Prostate gland (tissue), 2 donors: Measurements from ENCODE around the gene TACR2. TPM values are rescaled to one million over a fixed set of nuclear protein-coding genes. Genes with fewer than 3 reads are reported as not detected.

Experiments used
- DNase-seq: peaks from one replicate; pipeline ENCODE4 v3.0.0-alpha.2; 2019; ENCODE audit warnings: low spot score
- H3K27ac ChIP-seq, 2 donors: fragments of 200-600 bp; sonication (generic); 2 replicates each; pipeline ENCODE4 v1.5.1; 2017 to 2019
- H3K27me3 ChIP-seq: fragments of 200-600 bp; sonication (generic); replicated peaks from 2 replicates; pipeline ENCODE4 v1.5.1; 2019; ENCODE audit not compliant: insufficient read depth
- H3K36me3 ChIP-seq, 2 donors: fragments of 200-600 bp; sonication (generic); 1 replicate in 1 of 2; 2 replicates in 1 of 2; pipeline versions ENCODE4 v1.5.1 to v1.8.1; 2017 to 2019
- H3K4me1 ChIP-seq: fragments of 200-600 bp; sonication (generic); replicated peaks from 2 replicates; pipeline ENCODE4 v1.5.1; 2019
- H3K4me3 ChIP-seq, 2 donors: fragments of 200-600 bp; sonication (generic); 2 replicates each; pipeline ENCODE4 v1.5.1; 2017 to 2019
- H3K9me3 ChIP-seq: fragments of 200-600 bp; sonication (generic); 2 replicates; pipeline ENCODE4 v1.5.1; 2017
- POLR2A ChIP-seq: fragments of 450-650 bp; IDR thresholded peaks from one replicate; pipeline ENCODE4 v1.6.1; 2016; ENCODE audit warnings: antibody characterized with exemption, mild to moderate bottlenecking
- POLR2AphosphoS5 ChIP-seq: sonication (generic); formaldehyde crosslinking; IDR thresholded peaks from one replicate; pipeline ENCODE4 v1.6.1; 2017; ENCODE audit warnings: antibody characterized with exemption
- WGBS: methylation state at CpG from one replicate; pipeline ENCODE4 v1.1.5; 2018; 5-methylcytosine and 5-hydroxymethylcytosine counted together
- intact Hi-C: fragments of 100-400 bp; cut with DNase I; formaldehyde crosslinking; loops from one replicate; pipeline ENCODE4 v1.14.2; 2022
- total RNA-seq, 2 donors: library from RNA; depleted of rRNA; stranded (reverse); fragments of >200 nt; gene quantifications; one replicate each; pipeline ENCODE4 v1.1.0, GENCODE V29; 2016
- TF ChIP-seq, protein P1 (sequence below), 4 experiments: fragments of 200-600 bp in 2 of 4; fragments of 450-650 bp in 2 of 4; sonication (generic) in 2 of 4; IDR thresholded peaks; 1 replicate in 3 of 4; 2 replicates in 1 of 4; pipeline ENCODE4 v1.5.1; 2016 to 2019; ENCODE audit warnings: antibody characterized with exemption in 4 of 4, mild to moderate bottlenecking in 2 of 4, moderate library complexity in 2 of 4

TACR2 gene
- total RNA-seq, 2 donors from 2014 or later: 0.77 to 2.4 TPM

DNA sequence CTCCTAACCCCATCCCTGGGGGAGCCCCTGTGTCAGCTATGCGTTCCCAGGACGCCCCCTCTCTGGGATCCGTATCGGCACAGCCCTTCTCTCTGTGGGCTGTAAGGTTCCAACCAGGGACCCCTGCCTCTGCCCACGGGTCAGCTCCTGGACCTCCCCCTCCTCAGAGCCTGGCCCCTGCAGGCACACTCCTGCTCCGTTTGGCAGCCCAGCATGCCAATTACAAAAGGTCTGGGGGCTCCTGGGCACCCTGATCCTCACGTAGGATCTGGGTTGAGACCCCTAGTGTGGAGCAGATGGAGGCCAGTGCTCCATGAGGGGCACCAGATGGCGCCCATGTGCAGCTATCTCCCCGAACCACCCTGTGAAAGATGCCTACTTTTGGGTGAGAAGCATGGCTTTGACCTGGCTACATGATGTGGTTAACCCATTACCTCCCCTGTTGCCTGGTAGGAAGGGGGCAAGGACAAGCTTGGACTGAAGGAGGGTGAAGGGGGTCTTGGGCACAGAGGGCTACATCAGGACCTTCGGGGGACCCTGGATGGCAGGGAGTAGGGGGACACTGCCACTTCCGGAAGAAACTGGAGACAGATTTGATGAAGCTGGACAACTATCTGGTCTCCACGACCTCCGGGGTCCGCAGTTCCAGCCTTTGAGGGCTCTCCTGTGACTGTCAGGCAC is 9.0 kb downstream of the TACR2 start:
- no peaks in the 10 kb centered on the region for H3K27me3 ChIP-seq
- H3K36me3 ChIP-seq: no peaks in the 10 kb centered on the region
- 67% methylated on average over 14 of the region's 14 CpGs for WGBS
- intact Hi-C loops: loop anchor here (5.0 kb wide), 2 partner anchors 100 to 230 kb away; no protein-coding TSS in a partner anchor
- no peaks in the 10 kb centered on the region for H3K9me3 ChIP-seq
- no peak for DNase-seq
- peak overlapping the region; percentile 47 to 60 for H3K27ac ChIP-seq
- peaks cover 3% of the 10 kb centered on the region for H3K4me1 ChIP-seq
- TF ChIP-seq, protein P1, sequence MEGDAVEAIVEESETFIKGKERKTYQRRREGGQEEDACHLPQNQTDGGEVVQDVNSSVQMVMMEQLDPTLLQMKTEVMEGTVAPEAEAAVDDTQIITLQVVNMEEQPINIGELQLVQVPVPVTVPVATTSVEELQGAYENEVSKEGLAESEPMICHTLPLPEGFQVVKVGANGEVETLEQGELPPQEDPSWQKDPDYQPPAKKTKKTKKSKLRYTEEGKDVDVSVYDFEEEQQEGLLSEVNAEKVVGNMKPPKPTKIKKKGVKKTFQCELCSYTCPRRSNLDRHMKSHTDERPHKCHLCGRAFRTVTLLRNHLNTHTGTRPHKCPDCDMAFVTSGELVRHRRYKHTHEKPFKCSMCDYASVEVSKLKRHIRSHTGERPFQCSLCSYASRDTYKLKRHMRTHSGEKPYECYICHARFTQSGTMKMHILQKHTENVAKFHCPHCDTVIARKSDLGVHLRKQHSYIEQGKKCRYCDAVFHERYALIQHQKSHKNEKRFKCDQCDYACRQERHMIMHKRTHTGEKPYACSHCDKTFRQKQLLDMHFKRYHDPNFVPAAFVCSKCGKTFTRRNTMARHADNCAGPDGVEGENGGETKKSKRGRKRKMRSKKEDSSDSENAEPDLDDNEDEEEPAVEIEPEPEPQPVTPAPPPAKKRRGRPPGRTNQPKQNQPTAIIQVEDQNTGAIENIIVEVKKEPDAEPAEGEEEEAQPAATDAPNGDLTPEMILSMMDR (IDR thresholded peaks at IDR 0.05): peak in 2 of 4 experiments; percentile 21 to 26
- no peak for TF ChIP-seq POLR2AphosphoS5
- no peak overlapping the region for H3K4me3 ChIP-seq

DNA sequence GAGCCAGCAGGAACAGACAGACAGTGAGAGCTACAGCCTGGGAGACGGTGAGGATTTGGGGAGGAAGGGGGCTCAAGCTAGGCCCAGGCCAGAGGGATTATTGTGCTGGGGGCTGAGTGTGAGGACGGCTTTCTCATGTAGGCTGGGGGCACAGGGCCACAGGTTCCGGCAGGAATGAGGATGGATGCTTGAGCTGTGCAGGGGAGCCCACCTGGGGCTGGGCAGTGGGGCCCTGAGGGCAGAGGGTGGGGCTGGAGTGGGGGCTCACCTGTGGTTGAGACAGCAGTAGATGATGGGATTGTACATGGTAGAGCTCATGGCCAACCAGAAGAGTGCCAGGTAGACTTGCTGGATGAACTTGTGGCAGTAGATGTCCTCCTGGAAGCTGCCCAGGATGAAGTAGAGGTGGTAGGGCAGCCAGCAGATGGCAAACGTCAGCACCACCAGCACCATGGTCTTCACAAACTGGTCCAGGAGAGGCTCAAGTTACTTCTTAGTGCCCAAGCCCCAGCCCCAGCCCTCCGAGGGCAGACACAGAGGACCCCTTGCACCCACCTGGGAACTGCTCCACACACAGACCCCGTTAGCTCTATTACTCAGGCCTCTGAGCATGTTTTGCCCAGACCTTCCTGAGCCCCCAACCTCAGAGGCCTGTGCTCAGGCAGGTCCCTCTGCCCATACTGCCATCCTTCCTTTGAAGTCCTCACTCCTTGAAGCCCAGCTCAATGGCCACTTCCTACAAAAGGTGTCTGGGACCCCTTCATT is 9.7 kb downstream of the TACR2 start:
- no peaks in the 10 kb centered on the region for H3K27me3 ChIP-seq
- TF ChIP-seq POLR2AphosphoS5 (no peak), POLR2A (no peak)
- TF ChIP-seq, protein P1 (IDR thresholded peaks at IDR 0.05): no peak
- no peaks in the 10 kb centered on the region for H3K36me3 ChIP-seq
- peaks cover 3% of the 10 kb centered on the region for H3K4me1 ChIP-seq
- H3K9me3 ChIP-seq: no peaks in the 10 kb centered on the region
- peak overlapping the region; percentile 19 to 39 for H3K27ac ChIP-seq
- 60% methylated on average over 6 of the region's 6 CpGs for WGBS
- DNase-seq: no peak
- intact Hi-C loops: loop anchor here (5.0 kb wide), 2 partner anchors 100 to 230 kb away; no protein-coding TSS in a partner anchor
- no peak overlapping the region for H3K4me3 ChIP-seq

DNA sequence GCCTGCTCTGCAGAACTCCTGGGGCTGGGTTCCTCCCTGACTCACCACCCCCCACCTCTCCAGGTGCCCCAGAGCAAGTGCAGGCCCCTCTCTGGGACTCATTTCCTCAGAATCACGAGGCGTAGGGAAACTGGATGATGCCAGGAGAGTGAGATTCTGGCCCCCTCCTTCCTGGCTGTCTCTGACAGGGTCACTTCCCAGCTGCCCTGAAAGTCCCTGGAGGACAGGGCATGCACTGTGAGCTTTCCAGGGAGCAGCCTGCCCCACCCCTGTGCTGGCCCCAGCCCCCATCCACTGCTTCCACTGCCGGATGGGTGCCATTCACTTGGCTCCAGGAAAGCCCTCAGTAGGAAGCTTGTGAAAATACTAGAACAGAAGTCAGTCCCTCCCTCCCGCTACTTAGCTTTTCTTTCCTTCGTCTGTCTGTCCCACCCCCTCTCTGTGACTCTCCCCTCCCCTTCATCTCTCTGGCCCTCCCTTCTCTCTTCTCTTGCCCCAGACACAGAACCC is 10.4 kb downstream of the TACR2 start:
- peak overlapping the region; percentile 19 to 39 for H3K27ac ChIP-seq
- H3K9me3 ChIP-seq: no peaks in the 10 kb centered on the region
- H3K4me1 ChIP-seq: peaks cover 3% of the 10 kb centered on the region
- TF ChIP-seq, protein P1 (IDR thresholded peaks at IDR 0.05): no peak
- no peak for TF ChIP-seq POLR2AphosphoS5
- TF ChIP-seq POLR2A: no peak
- DNase-seq: no peak
- intact Hi-C loops: loop anchor here (5.0 kb wide), 2 partner anchors 101 to 231 kb away; no protein-coding TSS in a partner anchor
- H3K36me3 ChIP-seq: peaks cover 0 to 2% of the 10 kb centered on the region in 2 donors
- H3K4me3 ChIP-seq: no peak overlapping the region
- WGBS: 19% methylated on average over 5 of the region's 5 CpGs
- no peaks in the 10 kb centered on the region for H3K27me3 ChIP-seq

DNA sequence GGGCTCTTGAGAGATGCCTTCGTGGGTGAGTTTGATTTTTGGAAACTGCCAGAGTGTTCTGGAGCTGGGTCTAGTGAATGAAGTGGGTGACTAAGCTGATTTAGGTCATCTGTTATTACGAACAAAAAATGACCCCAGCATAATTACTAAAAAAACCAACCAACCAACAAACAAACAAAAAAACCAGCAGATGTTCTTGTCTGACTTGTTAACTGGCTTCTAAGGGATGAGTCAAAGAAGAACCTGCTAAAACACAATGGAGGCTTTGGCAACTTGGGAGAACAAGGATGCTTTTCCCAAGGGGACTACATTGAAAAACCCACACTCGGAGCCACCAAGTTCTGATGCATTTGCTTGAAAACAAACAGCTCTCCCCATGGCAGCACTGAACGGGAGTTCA is 11.5 kb downstream of the TACR2 start:
- DNase-seq: no peak
- H3K9me3 ChIP-seq: no peaks in the 10 kb centered on the region
- H3K4me3 ChIP-seq: no peak overlapping the region
- no peaks in the 10 kb centered on the region for H3K27me3 ChIP-seq
- intact Hi-C loops: loop anchor here (5.0 kb wide), 2 partner anchors 102 to 232 kb away; no protein-coding TSS in a partner anchor
- TF ChIP-seq POLR2AphosphoS5 (no peak), POLR2A (no peak)
- TF ChIP-seq, protein P1 (IDR thresholded peaks at IDR 0.05): no peak
- H3K36me3 ChIP-seq: peaks cover 0 to 7% of the 10 kb centered on the region in 2 donors
- H3K27ac ChIP-seq: no peak overlapping the region
- H3K4me1 ChIP-seq: peaks cover 3% of the 10 kb centered on the region
- WGBS: 68% methylated on average over 4 of the region's 4 CpGs
